D341Med (cell line): Measurements from ENCODE around the gene ME3.

Experiments used
- DNase-seq: peaks from one replicate; pipeline ENCODE4 v3.0.0; 2012; ENCODE audit warnings: low spot score

Gene ME3

DNA sequence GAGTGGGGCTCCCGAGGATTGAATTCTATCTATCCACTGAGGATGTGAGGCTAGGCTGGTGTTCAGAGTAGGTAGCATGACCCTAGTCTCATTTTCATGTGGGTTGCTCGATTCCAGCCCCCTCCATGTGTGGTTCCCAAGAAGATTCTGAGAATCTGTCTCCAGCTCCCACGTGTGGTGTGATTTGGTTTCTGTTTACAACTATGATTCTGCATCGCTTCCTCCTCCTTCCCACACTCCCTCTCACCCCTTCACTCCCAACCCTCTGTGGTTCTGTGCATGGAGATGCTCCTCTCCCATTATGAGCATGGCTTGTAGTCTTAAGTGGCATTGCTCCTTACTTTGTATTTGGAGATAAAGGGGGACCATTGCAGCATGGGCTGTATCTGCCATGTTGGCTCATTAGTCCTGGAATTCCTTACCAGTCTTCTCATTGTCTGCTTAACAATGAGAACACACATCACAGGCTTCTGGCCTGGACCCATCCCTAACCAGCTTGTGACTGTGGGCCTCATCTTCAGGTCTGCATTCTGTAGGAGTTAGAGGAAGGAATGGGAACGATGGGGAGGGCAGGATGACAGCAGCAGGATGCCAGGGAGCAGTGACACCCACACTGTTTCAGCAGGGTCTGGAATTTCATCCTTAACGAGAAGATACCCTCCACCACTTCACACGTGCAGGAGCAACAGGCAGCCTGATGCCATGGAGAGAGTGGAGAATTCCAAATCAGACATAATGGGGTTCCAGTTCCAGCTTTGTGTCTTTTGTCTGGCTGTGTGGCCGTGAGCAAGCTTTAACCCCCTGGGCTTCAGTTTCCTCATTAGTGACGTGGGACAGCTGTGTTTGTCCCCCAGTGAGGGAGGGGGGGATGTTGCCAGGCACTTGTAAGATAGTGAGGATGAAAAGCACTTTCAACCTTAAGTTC lies 211.7 kb downstream of the ME3 start:
- no peak for DNase-seq

DNA sequence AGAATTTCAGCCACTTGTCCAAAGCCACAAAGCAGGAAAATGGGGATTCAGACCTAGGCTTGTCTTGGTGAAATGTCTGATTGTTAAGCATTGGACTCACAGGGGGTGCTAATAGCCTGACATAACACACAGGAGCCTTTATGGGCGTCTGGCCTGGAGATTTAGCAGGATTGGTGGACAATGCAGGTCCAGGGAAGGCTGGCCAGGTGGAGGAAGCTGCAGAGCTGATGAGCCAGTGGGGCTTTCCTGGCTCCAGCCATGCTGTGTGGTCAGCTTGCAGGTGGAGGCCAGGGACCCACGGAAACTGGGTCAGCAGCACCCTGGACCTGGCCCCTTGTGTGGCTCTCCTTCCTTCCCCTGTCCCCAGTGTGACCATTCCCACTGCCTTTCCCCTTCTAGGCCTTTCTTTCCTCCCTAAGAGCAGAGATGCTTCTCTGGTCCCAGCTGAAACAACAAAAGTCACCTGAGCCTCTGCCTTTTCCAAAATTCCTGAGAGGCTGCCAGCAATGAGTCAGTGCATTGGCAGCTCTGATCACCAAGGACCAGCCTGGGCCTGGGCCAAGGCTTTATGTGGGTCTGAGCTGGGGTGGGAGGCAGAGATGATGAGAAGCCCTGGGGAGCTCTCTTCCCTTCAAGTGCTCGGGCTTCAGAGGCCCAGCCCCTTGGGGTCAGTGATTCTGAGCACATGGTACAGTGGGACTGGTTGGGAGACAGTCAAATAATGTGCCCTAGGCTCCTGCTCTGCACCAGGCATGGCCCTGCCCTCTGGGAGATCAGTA lies 212.5 kb downstream of the ME3 start:
- no peak for DNase-seq

DNA sequence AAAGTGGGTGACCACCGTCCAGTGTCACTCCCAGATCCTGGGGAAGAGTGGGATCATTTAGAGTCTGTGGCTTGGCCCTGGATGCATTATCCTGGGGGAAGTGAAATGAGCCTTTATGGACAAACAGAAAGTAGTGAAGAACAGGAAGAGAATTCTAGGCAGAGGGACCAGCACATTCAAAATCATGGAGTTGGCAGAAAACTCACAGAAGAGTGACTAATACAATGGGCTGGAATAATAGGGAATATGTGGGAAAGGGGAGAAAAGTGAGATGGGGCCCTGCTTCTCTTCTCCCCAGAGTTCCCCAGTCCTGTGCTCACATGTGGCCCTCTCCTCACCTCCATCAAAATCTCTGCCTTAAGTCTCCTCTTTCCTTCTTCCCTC lies 213.4 kb downstream of the ME3 start:
- DNase-seq = no peak

DNA sequence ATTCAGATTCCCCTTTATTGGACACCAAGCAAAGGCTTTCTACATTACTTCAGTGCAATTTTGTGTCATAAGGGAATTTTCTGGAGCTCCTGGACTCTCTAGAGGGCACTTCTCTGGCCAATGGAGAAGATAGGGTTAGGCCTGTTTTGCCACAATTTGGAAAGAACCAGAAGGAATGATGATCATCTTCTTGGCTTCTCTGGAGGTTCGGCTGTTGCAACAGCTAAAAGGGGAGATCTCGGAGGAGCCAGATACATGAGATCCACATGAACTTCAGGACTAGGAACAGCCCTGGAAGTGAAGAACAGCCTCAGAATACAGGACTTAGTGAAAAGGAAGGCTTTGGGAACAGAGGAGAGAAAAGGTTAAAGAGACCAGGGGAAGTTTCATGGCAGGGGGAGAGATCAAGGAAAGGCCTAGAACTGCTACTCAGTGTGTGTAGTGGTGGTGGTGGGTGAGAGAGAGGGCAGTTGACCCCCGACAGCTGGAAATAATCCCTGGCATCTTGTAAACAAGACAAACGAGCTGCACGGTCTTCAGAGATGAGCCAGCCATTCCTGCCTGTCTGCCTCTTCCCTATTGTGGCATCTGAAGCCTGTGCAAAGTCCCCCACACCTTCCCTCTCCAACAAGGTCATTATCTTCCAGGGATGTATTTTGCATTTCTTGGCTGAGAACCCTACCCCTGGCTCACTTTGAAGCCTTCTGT lies 214.0 kb downstream of the ME3 start:
- DNase-seq = no peak

DNA sequence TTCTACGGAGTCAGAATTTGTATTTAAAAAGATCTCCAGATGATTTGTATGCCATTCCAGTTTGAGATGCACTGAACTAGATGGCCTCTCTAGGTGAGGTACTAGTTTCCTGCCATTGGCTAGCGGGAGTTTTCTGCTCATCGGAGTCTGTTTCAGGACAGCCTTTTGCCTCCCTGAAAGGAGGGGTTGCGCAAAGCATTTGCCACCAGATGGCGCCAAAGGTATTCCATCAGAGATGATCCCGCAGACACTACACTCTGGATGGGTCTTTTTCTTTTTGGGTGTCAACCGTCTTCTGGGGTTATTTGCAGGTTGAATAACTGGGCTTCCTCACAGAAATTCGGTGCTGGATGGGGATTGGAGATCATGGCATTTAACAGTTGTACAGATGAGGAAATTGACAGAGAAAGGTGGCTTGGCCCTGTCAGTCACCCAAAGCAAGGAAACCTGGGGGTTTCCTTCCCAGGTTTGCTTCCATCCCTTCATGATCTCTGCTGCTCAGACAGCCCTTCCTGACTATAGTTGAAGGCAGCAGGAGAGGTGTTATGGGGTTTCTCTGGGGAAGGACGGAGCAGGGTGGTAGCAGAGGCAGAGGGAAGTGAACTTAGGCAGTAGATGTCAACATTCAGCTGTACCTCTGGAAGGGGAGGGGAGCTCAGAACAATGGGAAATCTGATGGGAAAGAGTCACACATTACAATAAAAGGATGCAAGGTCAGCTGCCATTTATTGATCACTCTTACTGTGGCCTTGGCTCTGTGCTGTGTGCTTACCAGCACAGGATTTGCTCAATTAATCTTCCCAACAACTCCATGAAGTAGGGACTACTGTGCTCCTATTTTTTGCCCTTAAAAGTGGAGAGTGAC lies 216.1 kb downstream of the ME3 start:
- peak; percentile 79 for DNase-seq

DNA sequence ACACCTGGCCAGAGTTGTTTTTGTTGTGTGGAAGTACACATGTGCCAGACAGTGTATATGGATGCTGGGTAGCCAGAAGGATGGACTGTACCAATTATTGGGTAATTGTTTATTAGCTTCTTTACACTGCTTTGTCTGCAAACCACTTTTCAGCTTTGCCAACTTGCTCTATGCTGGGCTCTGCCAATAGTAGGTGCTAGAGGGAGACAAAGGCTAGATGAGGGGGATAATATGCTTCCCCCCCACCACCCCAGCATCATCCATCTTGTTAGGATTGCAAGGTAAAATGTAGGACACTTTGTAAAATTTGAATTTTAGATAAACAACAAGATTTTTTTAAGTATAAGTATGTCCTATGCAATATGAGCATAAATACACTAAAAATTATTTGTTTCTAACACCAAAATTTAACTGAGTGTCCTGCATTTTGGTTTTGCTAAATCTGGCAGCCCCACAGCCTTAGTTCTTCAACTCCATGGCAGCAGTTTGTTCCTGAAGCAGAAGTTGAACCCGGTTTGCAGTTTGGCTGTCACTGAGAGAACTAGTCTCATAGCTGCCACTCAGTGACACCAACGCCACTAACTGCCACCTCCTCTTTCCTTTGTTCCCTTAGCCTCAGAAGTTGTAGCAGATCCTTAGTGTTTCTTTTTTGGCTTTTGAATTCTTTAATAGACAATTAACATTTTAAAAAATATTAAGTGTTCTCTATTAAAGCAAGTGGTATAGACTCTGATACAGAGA lies 219.0 kb downstream of the ME3 start:
- DNase-seq = no peak

DNA sequence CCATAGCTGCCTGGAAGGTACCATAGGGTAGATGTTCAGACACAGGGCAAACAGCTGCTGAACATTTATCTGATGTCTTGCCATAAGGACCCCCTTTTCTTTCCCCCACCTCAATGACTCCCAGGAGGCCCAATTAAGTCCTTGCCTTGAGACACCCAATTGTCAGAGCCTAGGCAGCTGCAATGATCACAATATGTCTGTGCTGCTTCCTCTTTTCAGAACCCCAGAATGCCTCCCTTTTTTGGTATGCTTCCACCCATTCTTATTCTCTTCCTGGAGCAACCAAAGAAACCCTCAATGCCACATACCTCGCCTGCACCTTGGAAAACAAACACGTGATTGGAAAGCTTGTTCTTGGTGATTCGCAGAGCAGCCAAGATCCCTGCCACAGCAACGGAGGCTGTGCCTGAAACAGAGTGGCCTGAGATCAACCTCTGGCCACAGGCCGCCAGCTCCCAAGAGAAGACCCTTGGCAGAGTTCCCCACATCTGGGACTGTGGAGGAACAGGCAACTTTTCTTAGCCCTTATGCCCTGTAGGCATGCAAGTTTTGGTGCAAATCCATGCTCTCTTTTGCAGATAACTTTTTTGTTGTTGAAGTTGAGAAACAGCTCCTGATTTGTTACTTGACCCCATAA lies 222.3 kb downstream of the ME3 start:
- no peak for DNase-seq

DNA sequence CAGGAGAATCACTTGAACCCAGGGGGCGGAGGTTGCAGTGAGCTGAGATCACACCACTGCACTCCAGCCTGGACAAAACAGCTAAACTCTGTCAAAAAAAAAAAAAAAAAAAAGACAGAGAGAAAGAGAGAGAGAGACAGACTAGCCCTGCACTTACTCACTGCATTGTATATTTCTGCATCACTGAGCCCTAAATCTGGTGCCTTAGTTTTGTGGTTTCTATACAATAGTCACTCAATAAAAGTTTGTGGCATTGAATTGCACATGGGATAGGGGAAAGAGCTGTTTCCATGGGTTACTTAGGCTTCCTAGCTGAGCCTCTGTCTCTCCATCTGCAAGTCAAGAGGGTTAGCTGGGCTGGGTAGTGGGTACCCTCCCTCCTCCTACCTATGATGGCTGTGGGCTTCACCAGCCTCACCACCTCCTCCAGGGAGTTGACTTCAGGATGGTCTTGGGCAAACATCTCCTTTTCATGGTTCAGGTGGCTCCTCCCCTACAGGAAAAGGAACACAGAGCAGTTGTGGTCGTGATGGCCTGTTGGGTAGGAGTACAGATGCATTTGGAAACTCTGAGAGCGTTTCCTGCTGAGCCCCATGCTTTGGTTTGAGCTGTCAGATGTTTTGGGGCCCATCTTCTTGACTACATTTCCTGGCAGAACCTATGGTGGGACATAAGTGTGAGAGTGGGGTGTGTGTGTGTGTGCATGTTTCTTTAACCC lies 224.5 kb downstream of the ME3 start:
- no peak for DNase-seq

DNA sequence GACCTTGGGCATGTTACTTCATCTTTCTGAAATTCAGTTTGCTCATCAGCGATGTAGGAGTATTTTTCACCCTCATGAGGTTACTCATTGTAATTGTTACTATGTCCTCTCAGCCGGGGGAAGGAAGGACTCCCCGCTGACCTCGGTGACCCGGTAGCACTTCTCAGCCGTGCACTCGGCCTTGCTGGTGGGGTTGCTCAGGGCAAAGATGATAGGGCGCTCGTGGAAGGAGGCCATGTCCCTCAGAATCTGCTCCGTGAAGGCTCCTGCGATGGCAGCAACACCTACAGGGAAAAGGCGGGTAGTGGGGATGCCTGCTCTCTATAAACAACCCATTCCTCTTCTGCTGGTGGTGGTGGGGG lies 225.5 kb downstream of the ME3 start:
- DNase-seq = no peak

DNA sequence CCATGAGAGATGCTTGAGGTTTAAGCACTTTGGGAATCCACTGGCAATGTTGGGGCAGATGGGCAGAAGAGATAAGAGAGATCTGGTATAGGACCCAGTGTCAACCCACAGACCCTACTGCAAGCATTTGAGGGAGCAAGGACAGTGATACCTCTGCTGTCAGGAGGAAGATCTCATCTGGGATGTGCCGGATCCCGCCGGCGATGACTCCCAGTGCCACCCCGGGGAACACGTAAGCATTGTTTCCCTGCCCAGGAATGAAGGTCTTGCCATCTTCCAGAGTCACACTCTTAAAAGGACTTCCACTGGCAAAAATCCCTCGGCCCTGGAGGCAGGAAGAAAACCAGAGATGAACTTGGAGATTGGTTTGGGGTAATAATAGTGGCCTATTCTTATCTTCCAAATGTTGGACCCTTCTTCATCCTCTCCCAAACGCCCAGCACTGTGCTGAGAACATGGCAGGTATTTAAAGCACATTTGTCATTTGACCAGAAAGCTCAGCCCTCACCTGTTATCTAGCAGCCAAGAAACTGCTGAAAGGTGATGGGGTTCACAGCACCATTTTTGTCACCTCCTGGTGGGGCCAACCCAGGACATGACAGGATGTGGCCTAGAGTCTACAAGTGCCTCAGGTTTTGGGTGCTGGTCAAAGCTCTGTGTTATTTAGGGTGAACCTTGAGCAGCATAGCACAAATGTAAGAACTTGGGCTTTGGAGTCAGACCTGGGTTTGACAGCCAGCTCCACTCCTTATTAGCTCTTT lies 226.1 kb downstream of the ME3 start:
- DNase-seq = no peak

DNA sequence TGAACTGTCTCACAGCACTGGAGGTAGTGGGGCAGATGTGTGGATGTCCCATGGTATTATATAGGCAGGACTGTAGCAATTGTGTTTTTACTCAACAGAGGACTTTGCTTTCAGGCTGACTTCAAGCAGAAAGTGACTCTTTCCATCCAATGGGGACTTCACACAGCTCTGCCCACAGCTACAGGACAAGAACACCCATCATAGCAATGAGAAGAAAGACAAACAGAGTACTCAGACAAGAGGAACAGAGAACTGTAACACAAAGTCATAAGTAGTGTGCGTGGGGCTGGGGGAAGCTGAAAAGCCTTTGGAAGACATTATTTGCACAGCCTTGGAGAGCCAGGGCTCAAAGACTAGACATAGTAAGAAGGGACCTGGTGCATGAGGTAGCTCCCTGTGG lies 227.4 kb downstream of the ME3 start:
- no peak for DNase-seq

DNA sequence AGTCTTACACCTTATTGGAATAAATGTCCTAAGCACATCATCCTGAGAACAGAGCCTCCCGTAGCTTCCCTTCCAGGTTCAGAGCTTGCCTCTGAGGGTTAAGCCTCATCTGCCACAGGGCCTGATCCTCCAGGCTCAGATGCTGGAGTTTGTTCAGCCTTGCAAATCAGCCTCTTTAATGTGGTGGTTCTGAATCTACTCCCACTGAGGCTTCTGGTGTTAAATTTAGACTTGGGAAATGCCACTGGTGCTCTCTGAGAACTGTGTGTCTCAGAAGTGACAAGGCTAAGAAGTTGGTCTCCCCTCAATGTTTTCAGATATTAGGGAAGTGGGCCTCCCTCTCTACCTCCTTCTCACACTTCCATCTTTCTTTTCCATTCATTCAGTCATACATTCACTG lies 229.0 kb downstream of the ME3 start:
- DNase-seq = no peak

DNA sequence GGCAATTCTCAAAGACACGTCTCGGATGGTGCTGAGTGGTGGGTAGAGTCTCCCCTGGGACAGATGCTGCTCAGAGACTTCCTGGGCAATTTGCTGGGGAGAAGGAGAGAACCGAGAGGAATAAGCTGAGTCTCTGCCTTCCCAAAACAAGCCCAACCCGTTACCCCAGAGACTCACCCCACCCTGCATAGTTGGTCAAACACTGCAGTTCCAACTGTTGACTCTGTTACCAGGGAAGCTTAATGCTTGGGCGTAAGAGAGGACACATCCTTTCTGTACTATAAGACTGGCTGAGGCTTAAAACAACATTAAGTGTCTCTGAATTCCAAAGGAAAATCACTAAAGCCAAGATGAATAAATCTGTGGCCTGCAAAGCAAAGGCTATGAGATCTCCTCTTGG lies 229.6 kb downstream of the ME3 start:
- DNase-seq = no peak

DNA sequence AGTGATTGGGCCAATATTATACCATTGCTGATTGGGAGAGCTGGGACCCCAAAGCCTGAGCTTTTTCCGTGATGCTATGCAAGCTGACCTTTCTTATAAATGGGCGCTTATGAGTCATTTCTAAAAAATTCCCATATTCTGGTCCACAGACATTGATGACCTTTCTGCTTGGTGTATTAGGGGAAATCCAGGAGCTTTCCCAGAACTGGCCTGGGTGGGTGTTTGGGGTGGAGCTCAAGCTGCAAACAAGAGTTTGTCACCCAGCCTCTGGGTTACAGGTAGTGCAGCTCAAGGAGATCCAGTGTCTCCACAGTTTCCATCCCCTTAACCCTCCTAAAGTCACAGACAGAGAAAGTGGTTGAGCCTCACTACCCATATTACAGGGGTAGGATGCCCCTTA lies 230.0 kb downstream of the ME3 start:
- no peak for DNase-seq

DNA sequence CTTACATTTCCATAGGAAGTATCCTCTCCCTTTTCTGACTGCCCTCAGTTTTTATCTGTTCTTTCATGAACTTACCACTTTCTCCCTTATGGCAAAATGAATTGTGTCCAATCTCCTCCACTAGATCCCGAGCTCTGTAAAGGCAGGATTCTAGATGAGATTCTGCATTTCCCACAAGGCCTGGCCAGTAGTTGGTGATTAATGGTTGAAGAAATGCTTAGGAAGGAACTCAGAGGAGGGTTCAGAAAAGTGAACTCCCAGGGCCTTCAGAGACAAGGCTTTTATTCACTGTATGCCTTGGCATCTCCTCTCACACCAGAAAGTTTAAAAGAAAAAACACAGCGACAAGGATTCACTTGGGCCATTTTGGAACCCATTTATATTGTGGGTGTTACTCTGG lies 231.6 kb downstream of the ME3 start:
- DNase-seq = no peak

DNA sequence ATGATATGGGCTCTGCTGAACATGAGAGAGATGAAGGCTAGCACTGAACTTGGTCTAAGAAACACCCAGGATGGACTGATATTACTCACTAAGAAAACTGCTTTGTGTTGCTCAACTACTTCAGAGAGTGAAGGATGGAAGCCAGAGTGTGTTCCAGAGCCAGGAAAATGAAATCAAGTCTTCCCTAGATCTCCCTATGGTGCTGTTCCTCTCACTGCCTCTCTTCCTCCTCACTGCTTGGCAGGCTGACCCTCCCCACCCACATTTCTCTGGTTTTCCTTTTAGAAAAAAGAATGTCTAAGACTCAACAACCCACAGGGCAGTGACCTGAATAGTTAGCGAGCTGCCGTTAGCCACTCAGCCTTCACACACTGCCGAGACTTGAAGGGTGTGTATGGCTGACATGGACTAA lies 232.1 kb downstream of the ME3 start:
- DNase-seq = no peak

DNA sequence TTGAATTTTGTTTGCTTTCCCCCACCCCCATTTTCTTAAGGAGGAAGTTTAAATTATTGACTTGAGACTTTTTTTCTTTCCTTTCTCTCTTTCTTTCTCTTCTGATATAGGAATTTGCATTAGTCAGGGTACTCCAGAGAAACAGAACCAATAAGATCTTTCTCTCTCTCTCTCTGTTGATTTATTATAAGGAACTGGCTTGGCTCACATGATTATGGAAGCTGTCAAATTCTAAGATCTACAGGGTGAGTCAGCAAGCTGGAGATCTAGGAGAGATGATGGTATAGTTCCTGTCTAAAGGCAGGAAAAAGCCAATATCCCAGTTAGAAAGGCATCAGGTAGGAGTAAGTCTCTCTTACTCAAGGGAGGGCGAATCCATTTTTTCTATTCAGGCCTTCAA lies 233.7 kb downstream of the ME3 start:
- DNase-seq = no peak

DNA sequence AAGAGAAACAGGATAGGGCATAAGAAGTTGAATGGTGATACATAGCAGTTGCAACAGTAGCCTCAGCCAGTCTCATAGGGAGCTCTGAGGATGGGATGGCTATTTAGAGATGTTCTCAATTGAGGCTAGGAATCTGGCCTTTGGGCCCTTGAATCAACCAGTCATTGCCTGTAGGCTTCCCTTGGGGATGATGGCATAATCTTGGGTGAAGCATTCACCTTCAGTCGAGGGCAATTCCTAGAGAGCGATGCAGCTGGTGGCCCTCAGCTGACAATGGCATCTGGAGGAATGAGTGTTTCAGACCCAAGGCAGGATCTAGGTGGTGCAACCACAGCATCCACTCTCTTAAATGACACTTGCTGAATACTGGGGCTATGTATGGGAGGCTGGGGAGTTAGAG lies 236.7 kb downstream of the ME3 start:
- DNase-seq = no peak
